Stimulated activated naive CD8-positive, alpha-beta T cell treated with anti-CD3 and anti-CD28 coated beads, Interleukin-15, amount 100 ng/mL, for 72 hours (primary cell): ENCODE results near the gene CCDC144A.
"Not testable (repeated sequence)": the region's sequence is repeated elsewhere in the genome, so short reads cannot be mapped to it uniquely, and the experiment has no call there.

Experiments used
- ATAC-seq: fragments of 150-1000 bp; cut with Tn5 transposase; 2 replicates; pipeline ENCODE4 v1.10.0; 2021; ENCODE audit warnings: mild to moderate bottlenecking, moderate library complexity
- DNase-seq, 2 donors: peaks; one replicate each; pipeline ENCODE4 v3.0.0; 2021 to 2022
- H3K27ac Mint-ChIP-seq, 2 donors: one replicate each; pipeline ENCODE4 v1.8.0; 2022; ENCODE audit warnings: mild to moderate bottlenecking in 2 of 2, mixed read lengths in 2 of 2, moderate library complexity in 2 of 2
- H3K27me3 Mint-ChIP-seq: one replicate; pipeline ENCODE4 v1.8.0; 2022; ENCODE audit warnings: mixed read lengths
- H3K4me1 Mint-ChIP-seq: one replicate; pipeline ENCODE4 v1.8.0; 2022; ENCODE audit warnings: mild to moderate bottlenecking, mixed read lengths
- H3K4me3 Mint-ChIP-seq, 2 donors: one replicate each; pipeline ENCODE4 v1.8.0; 2022; ENCODE audit warnings: mild to moderate bottlenecking in 2 of 2, mixed read lengths in 2 of 2, moderate library complexity in 1 of 2
- H3K9me3 Mint-ChIP-seq, 2 donors: one replicate each; pipeline ENCODE4 v1.8.0; 2022; ENCODE audit warnings: mixed read lengths in 2 of 2

Gene CCDC144A

DNA sequence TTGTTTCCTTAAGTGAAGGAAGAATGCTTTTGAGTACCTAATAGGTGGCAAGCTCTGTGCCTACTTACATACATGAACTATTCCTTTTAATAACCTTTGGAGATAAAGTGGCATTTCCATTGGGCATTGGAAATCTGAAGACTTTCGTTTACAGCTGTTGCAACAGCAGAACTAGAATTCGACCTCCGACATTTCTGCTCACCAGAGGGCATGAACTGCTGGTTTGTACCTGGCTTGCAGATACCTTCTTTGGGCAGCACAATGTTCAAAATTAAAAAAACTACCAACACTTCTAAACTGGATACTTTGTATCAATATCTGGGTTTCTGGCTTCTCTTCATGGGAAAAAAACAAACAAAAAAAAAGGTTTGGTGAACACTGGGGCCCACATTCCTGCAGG, 99.6 kb downstream of the CCDC144A start:
- not testable (repeated sequence) for H3K27me3 Mint-ChIP-seq, H3K9me3 Mint-ChIP-seq, DNase-seq, H3K4me1 Mint-ChIP-seq, ATAC-seq, H3K4me3 Mint-ChIP-seq
- H3K27ac Mint-ChIP-seq: peak overlapping the region in 1 of 2 donors; percentile 52

DNA sequence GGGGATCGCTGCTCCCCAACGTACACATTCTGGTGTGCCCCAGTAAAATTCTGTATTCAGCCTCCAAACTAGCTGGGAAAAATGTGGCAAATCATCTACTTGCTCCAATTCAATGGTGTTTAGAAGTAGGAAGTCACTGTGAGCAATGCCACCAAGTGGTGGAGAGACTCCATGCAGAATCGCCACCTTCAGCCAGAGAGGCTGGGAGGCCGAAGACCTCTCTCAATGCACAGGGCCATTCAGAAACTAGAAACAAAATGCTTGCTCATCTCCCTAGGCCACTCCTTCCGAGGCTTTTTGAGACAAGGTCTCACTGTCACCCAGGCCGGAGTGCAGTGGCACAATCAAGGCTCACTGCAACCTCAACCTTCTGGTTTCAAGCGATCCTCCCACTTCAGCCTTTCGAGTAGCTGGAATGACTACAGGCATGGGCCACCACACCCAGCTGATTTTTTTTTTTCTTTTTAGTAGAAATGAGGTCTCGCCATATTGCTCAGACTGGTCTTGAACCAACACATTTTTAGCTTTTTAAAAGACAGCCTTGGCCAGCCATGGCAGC, 100.4 kb downstream of the CCDC144A start:
- not testable (repeated sequence) for H3K4me1 Mint-ChIP-seq, ATAC-seq, H3K4me3 Mint-ChIP-seq, H3K27ac Mint-ChIP-seq, H3K27me3 Mint-ChIP-seq, DNase-seq, H3K9me3 Mint-ChIP-seq

DNA sequence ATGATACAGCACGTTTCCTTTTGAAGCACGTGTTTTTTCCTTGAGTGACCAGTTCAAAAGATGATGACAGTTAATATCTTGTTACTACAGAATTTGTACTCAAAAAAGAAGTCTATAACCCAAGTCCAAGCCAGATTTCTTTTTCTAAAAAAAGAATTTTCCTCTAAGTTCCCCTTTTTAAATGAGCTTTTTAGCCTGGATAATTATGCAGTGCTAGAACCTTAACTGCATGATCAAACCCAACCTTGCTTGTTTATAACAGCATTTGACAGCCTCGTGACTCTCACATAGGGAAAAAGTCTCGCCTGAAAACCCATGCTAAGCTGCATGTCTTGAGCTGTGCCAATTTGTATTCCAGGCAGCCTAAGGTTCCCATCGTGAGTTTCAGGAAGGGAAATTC, 104.2 kb downstream of the CCDC144A start:
- not testable (repeated sequence) for H3K4me1 Mint-ChIP-seq, H3K4me3 Mint-ChIP-seq, DNase-seq, ATAC-seq, H3K27ac Mint-ChIP-seq, H3K9me3 Mint-ChIP-seq, H3K27me3 Mint-ChIP-seq

DNA sequence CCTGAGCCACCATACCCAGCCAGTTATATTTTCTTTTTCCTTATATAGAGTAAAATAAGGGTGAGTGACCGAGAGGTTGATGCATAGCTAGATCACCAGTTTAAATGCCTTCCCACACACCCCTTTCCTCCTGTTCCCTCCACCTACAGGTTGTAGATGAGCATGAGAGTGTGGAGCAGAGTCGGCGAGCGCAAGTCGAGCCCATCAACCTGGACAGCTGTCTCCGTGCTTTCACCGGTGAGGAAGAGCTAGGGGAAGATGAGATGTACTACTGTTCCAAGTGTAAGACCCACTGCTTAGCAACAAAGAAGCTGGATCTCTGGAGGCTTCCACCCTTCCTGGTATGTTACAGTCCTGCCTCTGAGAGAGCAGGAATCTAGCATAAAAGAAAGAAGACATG, 105.9 kb downstream of the CCDC144A start:
- not testable (repeated sequence) for H3K27me3 Mint-ChIP-seq, ATAC-seq, H3K4me3 Mint-ChIP-seq, DNase-seq, H3K9me3 Mint-ChIP-seq, H3K4me1 Mint-ChIP-seq, H3K27ac Mint-ChIP-seq

DNA sequence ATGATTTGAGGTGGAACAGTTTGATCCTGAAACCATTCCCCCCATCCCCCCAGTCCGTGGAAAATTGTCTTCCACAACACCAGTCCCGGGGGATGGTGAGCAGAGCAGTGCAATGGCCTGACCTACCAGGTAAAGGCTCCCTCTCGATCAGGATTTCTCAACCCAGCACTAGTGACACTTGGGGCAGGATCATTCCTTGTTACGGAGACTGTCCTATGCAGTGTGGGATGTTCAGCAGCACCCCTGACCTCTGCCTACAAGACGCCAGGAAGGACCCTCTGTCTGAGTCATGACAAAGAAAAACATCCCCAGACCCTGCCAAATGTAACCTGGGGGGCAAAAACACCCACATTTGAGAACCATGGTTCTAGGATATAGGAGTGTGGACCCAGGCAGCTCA, 114.8 kb downstream of the CCDC144A start:
- not testable (repeated sequence) for H3K4me3 Mint-ChIP-seq, ATAC-seq, DNase-seq, H3K27me3 Mint-ChIP-seq, H3K4me1 Mint-ChIP-seq, H3K27ac Mint-ChIP-seq, H3K9me3 Mint-ChIP-seq

DNA sequence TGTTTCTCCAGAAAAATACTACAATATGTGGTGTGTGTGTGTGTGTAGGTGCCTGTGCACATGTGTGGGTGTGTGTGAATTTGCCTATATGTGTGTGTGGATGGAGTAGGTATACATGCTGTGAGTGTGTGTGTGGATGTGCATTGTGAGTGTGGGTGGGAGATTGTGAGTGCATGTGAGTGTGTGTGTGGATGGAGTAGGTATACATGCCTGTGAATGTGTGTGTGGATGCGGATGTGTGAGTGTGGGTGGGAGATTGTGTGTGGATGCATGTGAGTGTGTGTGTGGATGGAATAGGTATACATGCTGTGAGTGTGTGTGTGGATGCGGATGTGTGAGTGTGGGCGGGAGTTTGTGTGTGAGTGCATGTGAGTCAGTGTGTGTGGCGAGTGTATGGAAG, 116.6 kb downstream of the CCDC144A start:
- not testable (repeated sequence) for H3K27ac Mint-ChIP-seq, H3K9me3 Mint-ChIP-seq, H3K4me3 Mint-ChIP-seq, ATAC-seq, H3K4me1 Mint-ChIP-seq, H3K27me3 Mint-ChIP-seq, DNase-seq

DNA sequence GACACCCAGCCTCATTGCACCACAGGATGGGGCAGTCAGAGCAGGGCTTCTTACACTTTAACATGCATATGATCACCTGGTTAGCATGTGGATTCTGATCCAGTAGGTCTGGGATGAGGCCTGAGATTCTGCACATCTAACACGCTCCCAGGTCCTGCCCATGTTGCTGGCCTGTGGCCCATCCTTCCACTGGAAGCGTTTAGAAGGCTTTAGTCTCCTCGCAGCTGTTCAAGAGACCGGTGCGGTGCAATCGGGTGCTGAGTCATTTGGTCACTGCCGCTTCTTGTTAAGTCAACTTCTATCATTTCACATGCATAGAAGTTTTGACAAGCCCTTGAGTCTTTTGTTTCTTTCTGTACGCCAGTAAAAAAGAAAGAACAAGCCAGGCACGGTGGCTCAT, 117.6 kb downstream of the CCDC144A start:
- not testable (repeated sequence) for H3K27ac Mint-ChIP-seq, DNase-seq, H3K4me1 Mint-ChIP-seq, H3K9me3 Mint-ChIP-seq, H3K4me3 Mint-ChIP-seq, ATAC-seq, H3K27me3 Mint-ChIP-seq

DNA sequence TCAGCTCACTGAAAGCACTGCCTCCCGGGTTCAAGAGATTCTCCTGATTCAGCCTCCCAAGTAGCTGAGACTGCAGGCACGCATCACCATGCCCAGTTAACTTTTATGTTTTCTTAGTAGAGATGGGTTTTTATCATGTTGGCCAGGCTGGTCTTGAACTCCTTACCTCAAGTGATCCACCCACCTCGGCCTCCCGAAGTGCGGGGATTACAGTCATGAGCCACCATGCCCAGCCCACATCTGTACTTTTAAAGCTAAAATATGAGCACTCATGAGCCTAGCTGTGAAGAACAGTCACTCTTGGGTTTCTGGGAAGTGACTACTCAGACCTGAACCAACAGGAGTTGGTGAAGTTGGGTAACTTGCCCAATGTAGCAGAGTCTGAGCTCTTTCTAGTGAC, 120.2 kb downstream of the CCDC144A start:
- not testable (repeated sequence) for ATAC-seq, H3K4me1 Mint-ChIP-seq, H3K4me3 Mint-ChIP-seq, H3K27ac Mint-ChIP-seq, H3K27me3 Mint-ChIP-seq, H3K9me3 Mint-ChIP-seq, DNase-seq

DNA sequence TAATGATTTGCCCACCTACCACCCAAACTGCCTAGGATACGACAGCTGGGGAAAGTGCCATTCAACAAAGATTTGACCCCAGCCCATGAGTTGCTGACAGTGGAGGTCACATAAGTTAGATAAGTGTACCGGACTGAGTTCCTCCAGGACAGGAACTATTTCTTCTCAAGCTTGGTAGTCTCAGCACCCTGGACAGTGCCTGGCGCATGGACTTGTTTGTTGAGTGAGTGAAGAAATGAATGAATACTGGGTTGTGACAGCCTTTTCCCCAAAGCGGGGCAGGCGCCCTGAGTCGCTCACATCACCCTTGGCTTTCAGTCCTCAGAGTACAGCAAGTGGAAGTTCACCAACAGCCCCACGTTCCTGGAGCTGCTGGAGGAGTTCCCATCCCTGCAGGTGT, 122.1 kb downstream of the CCDC144A start:
- not testable (repeated sequence) for H3K27ac Mint-ChIP-seq, H3K9me3 Mint-ChIP-seq, H3K4me3 Mint-ChIP-seq, H3K4me1 Mint-ChIP-seq, ATAC-seq, DNase-seq
- H3K27me3 Mint-ChIP-seq: peaks cover 11% of the 10 kb centered on the region

DNA sequence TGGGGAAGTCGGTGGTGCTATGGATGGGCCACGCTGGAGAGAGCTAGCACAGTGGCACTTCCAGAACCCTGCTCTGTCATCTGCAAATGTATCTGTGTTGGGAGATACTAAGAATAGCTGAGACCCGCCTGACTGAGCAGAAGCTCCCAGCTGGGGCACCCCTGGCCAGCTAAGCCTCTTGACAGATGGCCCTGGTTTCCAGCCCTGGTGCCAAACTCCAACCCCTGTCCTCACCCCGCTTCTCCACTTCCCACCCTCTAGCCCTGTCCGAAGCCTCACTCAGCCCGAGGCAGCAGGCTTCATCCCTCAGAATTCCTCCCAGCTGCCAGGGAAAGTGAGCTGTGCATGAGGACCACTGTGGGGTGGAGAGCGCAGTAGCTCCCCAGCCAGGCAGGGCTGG, 124.4 kb downstream of the CCDC144A start:
- no peaks in the 10 kb centered on the region for H3K9me3 Mint-ChIP-seq
- peaks cover 33% of the 10 kb centered on the region for H3K27me3 Mint-ChIP-seq
- ATAC-seq (no peak), DNase-seq (no peak)
- H3K4me1 Mint-ChIP-seq: no peaks in the 10 kb centered on the region
- H3K4me3 Mint-ChIP-seq: no peak overlapping the region
- no peak overlapping the region for H3K27ac Mint-ChIP-seq

DNA sequence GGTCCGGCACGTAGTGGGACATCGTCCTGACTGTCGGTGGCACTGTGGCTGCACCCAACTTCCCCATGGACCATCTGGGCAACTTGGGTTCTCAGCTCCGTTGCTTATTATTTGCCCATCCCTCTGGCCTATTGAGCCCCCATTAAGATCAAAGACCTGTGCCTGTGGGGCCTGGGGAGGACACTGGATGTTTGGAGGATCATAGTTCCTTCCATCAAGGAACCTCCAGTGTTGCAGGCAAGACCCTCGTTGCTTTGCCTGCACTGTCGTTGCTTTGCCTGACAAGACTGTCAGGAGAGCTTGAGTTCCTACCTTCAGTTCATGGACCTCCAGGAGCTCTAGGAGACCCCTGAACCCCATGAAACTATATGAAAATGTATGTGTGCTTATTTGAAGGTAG, 127.2 kb downstream of the CCDC144A start:
- ATAC-seq (no peak), DNase-seq (no peak)
- Mint-ChIP-seq H3K27me3 (peaks cover 39% of the 10 kb centered on the region), H3K4me1 (no peaks in the 10 kb centered on the region), H3K27ac (no peak overlapping the region), H3K4me3 (no peak overlapping the region), H3K9me3 (no peaks in the 10 kb centered on the region)

DNA sequence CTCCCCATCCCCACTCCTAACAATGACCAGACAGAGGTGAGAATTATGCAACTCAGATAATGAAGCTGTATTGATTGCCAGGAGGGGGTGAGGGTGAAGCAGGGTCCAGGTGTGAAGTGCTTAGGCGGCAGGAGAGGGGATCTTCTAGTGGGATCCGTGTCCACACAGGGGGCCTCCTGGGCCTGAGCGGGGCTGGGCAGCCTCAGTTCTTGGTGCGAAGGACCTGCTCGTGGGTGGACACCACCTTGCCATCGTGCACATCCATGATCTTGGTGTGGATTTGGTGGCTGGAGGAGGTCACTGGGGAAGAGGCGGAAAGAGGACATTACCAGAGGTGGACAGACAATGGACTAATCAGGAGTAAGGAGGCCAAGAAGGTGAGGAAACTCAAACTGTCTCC, 127.9 kb downstream of the CCDC144A start:
- peaks cover 39% of the 10 kb centered on the region for H3K27me3 Mint-ChIP-seq
- not testable (repeated sequence) for H3K4me3 Mint-ChIP-seq, DNase-seq, ATAC-seq, H3K9me3 Mint-ChIP-seq, H3K4me1 Mint-ChIP-seq, H3K27ac Mint-ChIP-seq

DNA sequence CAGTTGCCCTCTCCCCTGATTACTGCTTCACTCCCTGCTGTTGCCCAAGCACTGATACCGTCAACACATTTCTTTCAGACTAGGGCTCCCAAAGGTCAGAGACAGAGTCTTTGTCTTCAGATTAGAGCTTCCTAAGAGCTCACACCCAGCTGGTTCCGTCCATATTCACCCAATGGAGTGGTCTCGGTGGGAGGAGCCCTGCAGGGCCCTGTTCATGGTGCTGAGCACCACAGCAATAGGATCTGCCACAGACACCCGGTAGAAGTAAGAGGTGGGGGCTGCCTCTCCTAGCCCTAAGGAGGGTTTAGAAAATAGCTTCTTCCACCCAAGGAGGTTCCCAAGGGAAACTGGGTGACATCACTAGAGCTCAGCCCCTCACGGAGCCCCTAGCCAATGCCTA, 128.3 kb downstream of the CCDC144A start:
- Mint-ChIP-seq H3K4me1 (no peaks in the 10 kb centered on the region), H3K4me3 (no peak overlapping the region), H3K27me3 (peaks cover 39% of the 10 kb centered on the region), H3K27ac (peak overlapping the region in 1 of 2 donors; percentile 16), H3K9me3 (no peaks in the 10 kb centered on the region)
- DNase-seq (no peak), ATAC-seq (no peak)

DNA sequence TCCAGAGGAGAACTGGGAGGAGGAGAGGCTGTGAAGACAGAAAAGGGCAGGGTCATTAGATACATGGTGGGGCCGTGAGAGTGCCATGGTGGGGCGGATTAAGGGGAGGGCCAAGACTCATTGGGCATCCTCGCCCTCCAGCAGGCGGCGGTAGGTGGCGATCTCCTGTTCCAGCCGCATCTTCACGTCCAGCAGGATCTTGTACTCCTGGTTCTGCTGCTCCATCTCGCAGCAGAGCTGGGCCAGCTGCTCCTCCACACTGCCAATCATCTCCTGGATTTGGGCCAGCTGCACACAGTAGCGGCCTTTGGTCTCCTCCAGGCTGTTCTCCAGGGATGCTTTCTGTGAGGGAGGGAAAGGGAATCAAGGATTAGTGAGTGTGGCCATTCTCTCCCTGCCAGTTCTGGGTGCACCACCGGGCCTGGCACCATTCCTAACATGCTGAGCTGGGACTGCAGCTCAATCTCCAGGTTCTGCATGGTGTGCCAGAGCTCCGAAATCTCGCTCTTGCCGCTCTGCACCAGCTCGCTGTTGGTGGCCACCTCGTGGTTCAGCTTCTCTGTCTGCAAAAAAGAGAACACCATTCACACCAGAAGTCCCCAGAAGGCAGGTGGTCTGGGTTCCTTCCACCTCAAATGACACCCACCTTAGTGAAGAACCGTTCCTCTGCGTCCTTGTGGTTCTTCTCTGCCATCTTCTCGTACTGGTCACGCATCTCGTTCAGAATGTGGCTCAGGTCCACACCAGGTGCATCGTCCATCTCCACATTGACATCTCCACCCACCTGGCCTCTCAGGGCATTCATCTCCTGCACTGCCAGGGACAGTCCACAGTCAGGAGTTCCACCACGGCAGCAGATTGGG, 129.0 kb downstream of the CCDC144A start:
- DNase-seq: no peak
- H3K9me3 Mint-ChIP-seq: no peaks in the 10 kb centered on the region
- no peak for ATAC-seq
- H3K4me1 Mint-ChIP-seq: no peaks in the 10 kb centered on the region
- H3K4me3 Mint-ChIP-seq: no peak overlapping the region
- H3K27me3 Mint-ChIP-seq: peaks cover 39% of the 10 kb centered on the region
- no peak overlapping the region for H3K27ac Mint-ChIP-seq

DNA sequence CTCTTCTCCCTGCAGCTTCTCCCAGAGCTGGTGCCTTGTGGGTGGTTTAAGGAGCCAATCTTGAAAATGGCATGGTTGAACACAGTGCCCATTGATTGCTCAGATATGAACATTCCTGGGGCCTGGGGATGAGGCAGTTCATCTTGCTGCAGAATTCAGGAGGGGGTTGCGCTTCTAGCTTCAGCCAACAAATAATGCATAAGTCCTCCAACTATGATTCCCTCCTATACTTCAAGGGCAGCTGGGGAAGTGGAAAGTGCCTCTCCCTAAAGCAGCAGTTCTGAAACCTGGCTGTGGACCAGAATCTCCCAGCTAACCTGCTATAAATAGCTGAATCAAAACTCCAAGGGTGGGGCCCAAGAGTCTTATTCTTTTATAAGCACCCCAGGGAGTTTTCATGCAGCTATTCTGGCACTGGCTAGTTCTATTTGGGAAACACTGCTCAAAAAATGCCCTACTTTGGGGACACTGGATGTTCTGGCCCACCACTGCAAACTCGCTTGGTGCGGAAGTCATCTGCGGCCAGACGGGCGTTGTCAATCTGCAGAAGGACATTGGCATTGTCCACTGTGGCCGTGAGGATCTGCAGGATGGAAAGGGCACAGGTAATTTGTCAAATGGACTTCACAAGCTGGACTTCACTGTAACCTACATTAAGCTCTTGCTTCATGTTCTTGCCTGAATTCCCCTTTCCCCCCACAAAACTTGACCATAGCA, 130.3 kb downstream of the CCDC144A start:
- no peak for ATAC-seq
- Mint-ChIP-seq H3K4me1 (no peaks in the 10 kb centered on the region), H3K9me3 (no peaks in the 10 kb centered on the region), H3K27me3 (peaks cover 37% of the 10 kb centered on the region), H3K27ac (no peak overlapping the region), H3K4me3 (no peak overlapping the region)
- DNase-seq: no peak

DNA sequence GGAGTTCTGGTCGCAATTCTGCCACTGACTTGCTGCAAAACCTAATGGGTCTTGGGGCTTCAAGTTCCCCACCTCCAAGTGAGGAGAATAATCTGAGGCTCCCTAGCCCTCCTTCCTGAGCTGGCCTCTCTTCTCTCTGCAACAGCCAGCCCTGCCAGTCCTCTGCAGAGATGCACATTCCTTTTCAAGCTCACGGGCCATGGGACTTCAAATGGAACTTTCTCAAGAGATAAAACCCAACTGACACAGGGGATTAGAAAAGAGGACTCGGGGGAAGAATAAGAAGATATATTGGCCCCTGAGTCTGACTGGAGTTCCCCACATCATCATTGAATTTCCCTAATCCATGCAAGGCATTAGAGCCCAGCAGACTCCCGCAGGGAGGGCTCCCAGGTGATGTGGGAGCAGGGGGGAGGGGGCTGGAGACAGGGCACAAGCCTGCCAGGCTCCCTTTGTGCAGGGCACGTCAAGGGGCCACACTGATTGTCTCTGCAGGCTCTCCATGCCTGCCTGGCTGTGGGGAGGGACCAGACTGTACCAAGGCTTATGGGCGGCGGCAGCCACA, 131.0 kb downstream of the CCDC144A start:
- DNase-seq (no peak), ATAC-seq (no peak)
- Mint-ChIP-seq H3K4me1 (no peaks in the 10 kb centered on the region), H3K9me3 (peaks cover 0 to 3% of the 10 kb centered on the region in 2 donors), H3K27ac (no peak overlapping the region), H3K4me3 (no peak overlapping the region), H3K27me3 (peaks cover 32% of the 10 kb centered on the region)
